ENCODE measurements around the gene SPINK4. TPM values are rescaled to one million over a fixed set of nuclear protein-coding genes. Genes with fewer than 3 reads are reported as not detected.

Gene SPINK4
- total RNA-seq, 1 donor: not detected

- DNase-seq (ENCODE audit: low read depth): no peak
- H3K4me3 ChIP-seq (ENCODE audit: low read depth, low read length): no peak overlapping the region
- no peak for TF ChIP-seq CTCF (IDR thresholded peaks at IDR 0.05; ENCODE audit: insufficient read depth, low read depth, low read length)
These were observed 37.5 kb downstream of the SPINK4 start for GRCh38 chr9:33277484-33277883.

DNA sequence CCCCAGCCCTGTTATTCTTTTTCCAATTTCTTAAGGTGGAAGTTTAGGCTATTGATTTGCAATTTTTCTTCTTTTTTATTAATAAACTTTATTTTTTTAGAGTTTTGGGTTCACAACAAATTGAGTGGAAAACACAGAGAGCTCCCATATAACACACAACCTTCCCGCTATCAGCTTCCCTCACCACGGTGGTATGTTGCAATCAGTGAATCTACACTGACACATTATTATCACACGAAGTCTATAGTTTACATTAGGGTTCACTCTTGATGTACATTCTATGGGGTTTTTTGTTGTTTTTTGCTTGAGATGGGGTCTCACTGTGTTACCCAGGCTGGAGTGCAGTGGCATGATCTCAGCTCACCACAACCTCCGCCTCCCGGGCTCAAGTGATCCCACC lies 45.5 kb downstream of the SPINK4 start:
- DNase-seq (ENCODE audit: low read depth): no peak
- no peak overlapping the region for H3K4me3 ChIP-seq (ENCODE audit: low read depth, low read length)
- TF ChIP-seq CTCF (IDR thresholded peaks at IDR 0.05; ENCODE audit: insufficient read depth, low read depth, low read length): no peak

GRCh38 chr9:33287087-33287490 lies 47.1 kb downstream of the SPINK4 start:
- no peak overlapping the region for H3K4me3 ChIP-seq (ENCODE audit: low read depth, low read length)
- peak; percentile 75 for DNase-seq (ENCODE audit: low read depth)
- TF ChIP-seq CTCF (IDR thresholded peaks at IDR 0.05; ENCODE audit: insufficient read depth, low read depth, low read length): peak; percentile 84

DNA sequence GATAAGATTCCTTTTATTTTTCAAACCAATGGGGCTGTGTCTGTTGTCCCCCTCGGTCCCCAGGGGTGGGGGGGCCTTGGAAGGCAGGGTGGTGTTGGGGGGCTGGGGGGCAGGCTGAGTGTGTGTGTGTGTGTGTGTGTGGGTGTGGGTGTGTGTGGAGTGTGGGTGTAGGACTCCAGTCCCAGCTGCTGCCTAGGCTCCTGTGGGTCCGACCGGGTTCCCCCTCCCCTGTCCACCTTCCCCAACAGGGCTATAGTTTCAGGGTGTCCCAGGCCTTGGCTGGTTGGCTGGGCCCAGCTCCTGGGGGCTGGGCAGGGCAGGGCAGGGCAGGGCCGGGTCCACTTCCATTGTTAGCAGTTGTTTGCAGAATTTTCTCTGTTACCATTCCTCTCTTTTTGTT lies 48.3 kb downstream of the SPINK4 start:
- no peak overlapping the region for H3K4me3 ChIP-seq (ENCODE audit: low read depth, low read length)
- no peak for DNase-seq (ENCODE audit: low read depth)
- TF ChIP-seq CTCF (IDR thresholded peaks at IDR 0.05; ENCODE audit: insufficient read depth, low read depth, low read length): no peak

DNA sequence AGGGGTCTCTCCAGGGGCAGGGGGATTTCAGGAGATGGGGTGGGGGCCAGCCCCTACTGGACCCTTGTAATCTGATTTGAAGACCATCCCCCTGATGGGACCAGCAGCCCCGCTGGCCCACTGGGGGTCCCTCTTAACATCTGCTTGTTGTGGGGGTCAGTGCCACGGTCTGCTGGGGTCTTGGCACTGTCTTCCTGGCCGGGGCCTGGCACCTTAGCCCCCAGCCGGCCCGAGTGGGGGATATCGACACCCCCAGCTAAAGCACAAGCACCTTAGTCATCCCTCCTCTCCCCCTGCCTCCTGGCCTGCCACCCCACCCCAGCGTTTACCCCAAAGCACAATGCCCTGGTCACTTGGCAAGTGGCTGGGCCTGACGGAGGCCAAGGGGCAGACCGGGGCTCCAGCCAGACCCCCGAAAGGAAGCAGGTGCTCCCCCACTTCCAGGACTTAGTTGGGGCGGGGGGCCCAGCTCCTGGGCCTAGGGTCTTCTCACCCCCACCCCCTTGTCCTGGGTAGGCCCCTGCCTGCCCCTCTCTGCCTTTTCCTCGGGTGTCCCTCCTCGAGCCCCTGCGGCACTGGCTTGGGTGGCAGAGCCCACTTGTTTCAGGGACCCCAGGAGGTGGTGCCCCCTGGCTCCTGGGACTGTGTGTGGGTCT lies 49.0 kb downstream of the SPINK4 start:
- DNase-seq (ENCODE audit: low read depth): no peak
- no peak overlapping the region for H3K4me3 ChIP-seq (ENCODE audit: low read depth, low read length)
- no peak for TF ChIP-seq CTCF (IDR thresholded peaks at IDR 0.05; ENCODE audit: insufficient read depth, low read depth, low read length)

GRCh38 chr9:33289496-33289895 lies 49.5 kb downstream of the SPINK4 start:
- TF ChIP-seq CTCF (IDR thresholded peaks at IDR 0.05; ENCODE audit: insufficient read depth, low read depth, low read length): no peak
- DNase-seq (ENCODE audit: low read depth): no peak
- H3K4me3 ChIP-seq (ENCODE audit: low read depth, low read length): peak overlapping the region; percentile 91

GRCh38 chr9:33289936-33290246 lies 49.9 kb downstream of the SPINK4 start:
- TF ChIP-seq CTCF (IDR thresholded peaks at IDR 0.05; ENCODE audit: insufficient read depth, low read depth, low read length): no peak
- DNase-seq (ENCODE audit: low read depth): no peak
- H3K4me3 ChIP-seq (ENCODE audit: low read depth, low read length): peak overlapping the region; percentile 91

All from fibroblast of villous mesenchyme (primary cell).